HEK293T (cell line): ENCODE measurements around the gene MRPS27.

Experiments used
- CTCF ChIA-PET: fragments of 350-600 bp; formaldehyde crosslinking; extraction: SDS; loops from one replicate; lab custom pipeline; 2021; ENCODE audit warnings: antibody characterized with exemption, inconsistent platforms; lab: Yijun Ruan, JAX
- POLR2A ChIA-PET: fragments of 350-600 bp; formaldehyde crosslinking; extraction: SDS; loops from one replicate; lab custom pipeline; 2020; ENCODE audit warnings: antibody characterized with exemption, inconsistent platforms; lab: Yijun Ruan, JAX
- DNase-seq: peaks from one replicate; pipeline ENCODE4 v3.0.0; 2012; ENCODE audit warnings: mixed read lengths; ENCODE audit errors: extremely low spot score
- ARNT ChIP-seq: fragments of 450-650 bp; IDR thresholded peaks from 2 replicates; pipeline ENCODE4 v1.6.1; 2017; ENCODE audit warnings: mild to moderate bottlenecking
- BHLHE40 ChIP-seq: fragments of 450-650 bp; IDR thresholded peaks from 2 replicates; pipeline ENCODE4 v1.6.1; 2016; ENCODE audit warnings: mild to moderate bottlenecking, moderate library complexity, borderline replicate concordance
- CTBP1 ChIP-seq: fragments of 450-650 bp; IDR thresholded peaks from 2 replicates; pipeline ENCODE4 v1.6.1; 2016; ENCODE audit warnings: borderline replicate concordance
- ELF4 ChIP-seq: fragments of 450-650 bp; IDR thresholded peaks from 2 replicates; pipeline ENCODE4 v1.6.1; 2017; ENCODE audit warnings: antibody characterized with exemption
- FOXA1 ChIP-seq: fragments of 450-650 bp; IDR thresholded peaks from 2 replicates; pipeline ENCODE4 v1.6.1; 2016; ENCODE audit warnings: mild to moderate bottlenecking
- FOXK2 ChIP-seq: fragments of 450-650 bp; IDR thresholded peaks from 2 replicates; pipeline ENCODE4 v1.6.1; 2016; ENCODE audit warnings: mild to moderate bottlenecking
- FOXM1 ChIP-seq: fragments of 450-650 bp; IDR thresholded peaks from 2 replicates; pipeline ENCODE4 v1.6.1; 2017; ENCODE audit warnings: mild to moderate bottlenecking, borderline replicate concordance
- HDGF ChIP-seq: fragments of 450-650 bp; IDR thresholded peaks from 2 replicates; pipeline ENCODE4 v1.6.1; 2017; ENCODE audit warnings: antibody characterized with exemption, borderline replicate concordance
- L3MBTL2 ChIP-seq: fragments of 450-650 bp; conservative IDR thresholded peaks from 2 replicates; pipeline ENCODE4 v1.6.1; 2016; ENCODE audit warnings: mild to moderate bottlenecking
- LEF1 ChIP-seq: fragments of 450-650 bp; IDR thresholded peaks from 2 replicates; pipeline ENCODE4 v1.6.1; 2017; ENCODE audit warnings: mild to moderate bottlenecking, borderline replicate concordance
- NFRKB ChIP-seq: fragments of 450-650 bp; IDR thresholded peaks from 2 replicates; pipeline ENCODE4 v1.6.1; 2016; ENCODE audit warnings: mild to moderate bottlenecking, moderate library complexity
- PKNOX1 ChIP-seq: fragments of 450-650 bp; IDR thresholded peaks from 2 replicates; pipeline ENCODE4 v1.6.1; 2016
- SP1 ChIP-seq: fragments of 450-650 bp; IDR thresholded peaks from 2 replicates; pipeline ENCODE4 v1.6.1; 2017
- SUZ12 ChIP-seq: fragments of 450-650 bp; IDR thresholded peaks from 2 replicates; pipeline ENCODE4 v1.6.1; 2016; ENCODE audit warnings: mild to moderate bottlenecking
- TARDBP ChIP-seq: fragments of 450-650 bp; IDR thresholded peaks from 2 replicates; pipeline ENCODE4 v1.6.1; 2016
- ZNF384 ChIP-seq: fragments of 450-650 bp; IDR thresholded peaks from 2 replicates; pipeline ENCODE4 v1.6.1; 2016

MRPS27 gene

DNA sequence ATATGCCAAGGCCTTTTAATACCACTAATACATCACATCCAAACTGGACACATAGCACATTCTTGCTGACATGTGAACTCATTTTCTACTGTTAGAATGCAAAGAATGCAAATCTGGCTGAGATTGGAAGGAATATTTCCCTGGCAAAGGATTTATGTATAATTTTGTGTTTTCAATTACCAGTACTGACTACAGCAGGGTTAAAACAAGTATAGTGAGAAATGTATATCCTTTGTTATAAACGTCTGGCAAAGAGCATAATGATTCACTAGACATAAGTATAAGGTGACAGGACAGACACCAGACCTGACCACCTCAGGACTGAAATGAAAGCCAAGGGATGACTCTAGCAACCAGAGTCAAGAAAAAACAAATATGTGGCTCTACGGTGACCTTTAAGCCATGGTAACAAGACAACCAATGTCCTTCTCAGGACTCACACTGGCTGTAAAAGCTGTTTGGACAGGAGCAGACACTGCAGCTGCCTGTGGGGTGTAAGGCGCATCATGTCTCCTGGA lies 95.0 kb downstream of the MRPS27 start:
- no peak for DNase-seq
- TF ChIP-seq SUZ12 (no peak), PKNOX1 (no peak), FOXM1 (no peak), ZNF384 (no peak)
- POLR2A ChIA-PET: no interaction called here
- CTCF ChIA-PET: no interaction called here

DNA sequence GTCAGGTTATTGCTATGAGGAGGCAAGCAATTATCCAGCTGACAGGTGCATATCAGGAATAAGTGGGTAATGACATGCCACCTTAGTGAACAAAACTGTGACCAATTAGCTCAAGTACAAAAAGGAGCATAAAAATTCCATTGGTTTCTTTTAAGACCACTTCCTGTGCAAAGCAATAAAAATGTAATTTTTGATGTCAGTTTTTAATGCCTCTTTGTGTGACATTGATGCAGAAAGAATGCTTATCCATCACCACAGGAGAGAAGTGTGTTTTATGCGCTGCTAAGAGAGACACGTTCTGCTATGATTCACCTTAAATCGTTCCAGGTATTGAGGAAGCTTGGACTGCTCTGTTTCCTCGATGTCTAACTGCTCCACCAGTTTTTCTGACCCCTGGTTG lies 96.7 kb downstream of the MRPS27 start:
- POLR2A ChIA-PET: no interaction called here
- CTCF ChIA-PET: no interaction called here
- TF ChIP-seq SUZ12 (no peak), NFRKB (no peak), ARNT (no peak), SP1 (no peak), HDGF (no peak), CTBP1 (no peak), FOXA1 (no peak), PKNOX1 (no peak), LEF1 (no peak), TARDBP (no peak), ZNF384 (no peak), BHLHE40 (no peak), ELF4 (no peak), L3MBTL2 (no peak), FOXM1 (no peak)
- no peak for DNase-seq

DNA sequence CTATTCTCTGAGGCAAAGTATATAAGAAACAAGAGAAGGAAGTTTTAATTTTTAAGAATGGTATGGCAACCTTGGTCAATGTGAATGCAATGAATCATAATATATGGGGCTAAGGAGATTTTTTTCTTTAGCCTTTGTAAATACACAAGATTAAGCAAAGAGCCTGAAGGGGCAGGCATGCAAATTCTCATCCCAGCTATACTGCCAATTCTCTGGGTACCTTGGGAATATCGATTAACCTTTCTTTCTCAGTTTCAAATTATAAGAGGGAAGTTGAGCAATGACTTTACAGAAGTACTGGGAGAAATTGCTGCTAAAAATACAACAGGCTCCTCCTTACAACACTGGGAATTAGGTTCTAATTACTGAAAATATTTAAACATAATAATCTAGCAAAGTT lies 97.5 kb downstream of the MRPS27 start:
- ChIA-PET POLR2A (no interaction called here), CTCF (no interaction called here)
- TF ChIP-seq SUZ12: no peak
- TF ChIP-seq L3MBTL2: no peak
- no peak for TF ChIP-seq BHLHE40
- no peak for TF ChIP-seq HDGF
- no peak for TF ChIP-seq TARDBP
- TF ChIP-seq PKNOX1: no peak
- TF ChIP-seq FOXM1: no peak
- TF ChIP-seq CTBP1: no peak
- no peak for TF ChIP-seq ZNF384
- no peak for TF ChIP-seq FOXK2
- TF ChIP-seq ARNT: no peak
- TF ChIP-seq FOXA1: no peak
- no peak for TF ChIP-seq LEF1
- TF ChIP-seq NFRKB: no peak
- TF ChIP-seq ELF4: no peak
- no peak for TF ChIP-seq SP1
- DNase-seq: no peak

- CTCF ChIA-PET: no interaction called here
- DNase-seq: no peak
- POLR2A ChIA-PET: no interaction called here
- TF ChIP-seq FOXM1 (no peak), ZNF384 (no peak), BHLHE40 (no peak), HDGF (no peak), PKNOX1 (no peak), ARNT (no peak), FOXK2 (no peak), CTBP1 (no peak), TARDBP (no peak), NFRKB (no peak), LEF1 (no peak), SP1 (no peak), L3MBTL2 (no peak), SUZ12 (no peak), ELF4 (no peak), FOXA1 (no peak)
Observed at GRCh38 chr5:72221541-72221940, 98.5 kb downstream of the MRPS27 start.

- ChIA-PET CTCF (no interaction called here), POLR2A (no interaction called here)
- DNase-seq: no peak
- no peak for TF ChIP-seq SP1
- no peak for TF ChIP-seq SUZ12
- no peak for TF ChIP-seq HDGF
- no peak for TF ChIP-seq ELF4
- no peak for TF ChIP-seq CTBP1
- TF ChIP-seq FOXM1: no peak
- TF ChIP-seq FOXK2: no peak
- no peak for TF ChIP-seq FOXA1
- no peak for TF ChIP-seq NFRKB
- no peak for TF ChIP-seq ZNF384
Observed at GRCh38 chr5:72221099-72221498, 98.9 kb downstream of the MRPS27 start.

DNA sequence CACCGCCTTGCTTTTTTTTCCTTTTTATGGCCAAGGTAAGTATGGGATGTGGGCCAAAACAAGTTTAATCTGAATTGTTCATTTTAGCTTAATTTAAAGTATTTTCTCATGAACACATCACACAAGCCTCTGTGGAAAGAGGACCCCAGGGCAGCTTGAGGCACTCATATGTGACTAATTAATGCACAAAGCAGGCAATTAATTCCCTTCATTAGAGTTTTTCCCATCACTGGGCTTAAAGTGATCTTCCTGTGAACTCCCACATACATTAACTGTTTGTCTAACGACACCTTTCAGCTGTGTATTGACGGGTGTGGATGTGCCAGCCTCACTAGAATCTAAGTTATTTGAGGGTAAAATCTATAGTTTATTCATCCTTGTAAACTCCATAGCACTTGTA lies 103.3 kb downstream of the MRPS27 start:
- DNase-seq: no peak
- no peak for TF ChIP-seq FOXK2
- TF ChIP-seq FOXA1: no peak
- TF ChIP-seq SUZ12: no peak
- no peak for TF ChIP-seq ARNT
- no peak for TF ChIP-seq HDGF
- TF ChIP-seq PKNOX1: no peak
- TF ChIP-seq L3MBTL2: no peak
- no peak for TF ChIP-seq SP1
- no peak for TF ChIP-seq NFRKB
- no peak for TF ChIP-seq LEF1
- TF ChIP-seq FOXM1: no peak
- TF ChIP-seq TARDBP: no peak
- TF ChIP-seq ELF4: no peak
- no peak for TF ChIP-seq CTBP1
- TF ChIP-seq ZNF384: no peak
- no peak for TF ChIP-seq BHLHE40
- POLR2A ChIA-PET: no interaction called here
- CTCF ChIA-PET: no interaction called here
